Tibial nerve (tissue), 4 donors: Measurements from ENCODE around the gene CH25H.

ENCODE experiments used
- CTCF ChIP-seq, 5 experiments: fragments of 200-600 bp in 3 of 5; fragments of 450-650 bp in 2 of 5; sonication (generic) in 3 of 5; IDR thresholded peaks; one replicate each; pipeline ENCODE4 v1.5.1; 2016 to 2019; ENCODE audit warnings: antibody characterized with exemption in 5 of 5, mild to moderate bottlenecking in 3 of 5, moderate library complexity in 2 of 5
- EP300 ChIP-seq, 2 donors: sonication (generic); formaldehyde crosslinking; IDR thresholded peaks; one replicate each; pipeline ENCODE4 v1.6.1; 2017; ENCODE audit warnings: antibody characterized with exemption in 2 of 2, mild to moderate bottlenecking in 1 of 2
- POLR2A ChIP-seq, 2 donors: fragments of 450-650 bp; IDR thresholded peaks; one replicate each; pipeline ENCODE4 v1.6.1; 2017; ENCODE audit warnings: antibody characterized with exemption in 2 of 2, mild to moderate bottlenecking in 2 of 2, moderate library complexity in 2 of 2

- TF ChIP-seq POLR2A (IDR thresholded peaks at IDR 0.05) (no peak), EP300 (IDR thresholded peaks at IDR 0.05) (no peak), CTCF (IDR thresholded peaks at IDR 0.05) (peak in 2 of 5 experiments; percentile 13 to 37)
Observed at GRCh38 chr10:89245802-89246201, 38.7 kb upstream of the CH25H start.
